GM21447 (cell line): ENCODE data around the gene FAM83E.

Source experiments
- ATAC-seq: cut with Tn5 transposase; IDR thresholded peaks from one replicate; pipeline ENCODE4 v1.9.1; 2021; ENCODE audit not compliant: unreplicated experiment

Gene FAM83E

GRCh38 chr19:48613024-48613851 lies 1.6 kb downstream of the FAM83E start:
- no peak for ATAC-seq

GRCh38 chr19:48611872-48612271 lies 3.0 kb downstream of the FAM83E start:
- no peak for ATAC-seq

GRCh38 chr19:48609571-48610108 lies 5.2 kb downstream of the FAM83E start:
- no peak for ATAC-seq

- ATAC-seq, result no peak
These were observed 6.0 kb downstream of the FAM83E start for GRCh38 chr19:48608798-48609263.

GRCh38 chr19:48607359-48607755 lies 7.5 kb downstream of the FAM83E start:
- no peak for ATAC-seq

GRCh38 chr19:48606463-48607358 lies 8.2 kb downstream of the FAM83E start, which contains the start of gene SPACA4:
Gene SPACA4 (plus strand): TSS chr19:48606742. CDS start chr19:48606979, 237 bp downstream.
- no peak for ATAC-seq

- ATAC-seq, result no peak
These were observed 11.0 kb downstream of the FAM83E start for GRCh38 chr19:48603850-48604249.

- no peak for ATAC-seq
These were observed 11.4 kb downstream of the FAM83E start for GRCh38 chr19:48603449-48603848.

- no peak for ATAC-seq
These were observed 11.9 kb downstream of the FAM83E start for GRCh38 chr19:48603001-48603400.

- ATAC-seq, result no peak
These were observed 14.0 kb downstream of the FAM83E start for GRCh38 chr19:48600679-48601417.

- ATAC-seq, result no peak
These were observed 15.7 kb downstream of the FAM83E start for GRCh38 chr19:48598996-48599700.

GRCh38 chr19:48596679-48597465 lies 18.0 kb downstream of the FAM83E start:
- no peak for ATAC-seq

GRCh38 chr19:48596237-48596636 lies 18.6 kb downstream of the FAM83E start:
- ATAC-seq, result no peak

GRCh38 chr19:48595833-48596232 lies 19.0 kb downstream of the FAM83E start:
- ATAC-seq, result no peak

- no peak for ATAC-seq
These were observed 19.7 kb downstream of the FAM83E start for GRCh38 chr19:48595171-48595570.

GRCh38 chr19:48591021-48591420 lies 23.9 kb downstream of the FAM83E start:
- no peak for ATAC-seq

GRCh38 chr19:48588670-48589401 lies 26.0 kb downstream of the FAM83E start:
- ATAC-seq, result no peak

- ATAC-seq, result no peak
These were observed 27.5 kb downstream of the FAM83E start for GRCh38 chr19:48587387-48587786.

- no peak for ATAC-seq
These were observed 32.7 kb downstream of the FAM83E start for GRCh38 chr19:48582168-48582567.
